GM19193 (cell line): ENCODE results near the gene IRX3.

ENCODE experiments used
- POLR2A ChIP-seq: IDR thresholded peaks from 4 replicates; pipeline ENCODE4 v1.6.1; 2011; ENCODE audit not compliant: insufficient read depth, insufficient read length; ENCODE audit errors: extremely low read depth

The IRX3 gene

GRCh38 chr16:54285414-54286089 is 1.0 kb downstream of the IRX3 start:
- no peak for TF ChIP-seq POLR2A

- TF ChIP-seq POLR2A, result no peak
These were observed 1.6 kb downstream of the IRX3 start for GRCh38 chr16:54284931-54285413.

GRCh38 chr16:54284319-54284930 is 2.2 kb downstream of the IRX3 start:
- no peak for TF ChIP-seq POLR2A

GRCh38 chr16:54283725-54284318 is 2.8 kb downstream of the IRX3 start:
- TF ChIP-seq POLR2A, result no peak

DNA sequence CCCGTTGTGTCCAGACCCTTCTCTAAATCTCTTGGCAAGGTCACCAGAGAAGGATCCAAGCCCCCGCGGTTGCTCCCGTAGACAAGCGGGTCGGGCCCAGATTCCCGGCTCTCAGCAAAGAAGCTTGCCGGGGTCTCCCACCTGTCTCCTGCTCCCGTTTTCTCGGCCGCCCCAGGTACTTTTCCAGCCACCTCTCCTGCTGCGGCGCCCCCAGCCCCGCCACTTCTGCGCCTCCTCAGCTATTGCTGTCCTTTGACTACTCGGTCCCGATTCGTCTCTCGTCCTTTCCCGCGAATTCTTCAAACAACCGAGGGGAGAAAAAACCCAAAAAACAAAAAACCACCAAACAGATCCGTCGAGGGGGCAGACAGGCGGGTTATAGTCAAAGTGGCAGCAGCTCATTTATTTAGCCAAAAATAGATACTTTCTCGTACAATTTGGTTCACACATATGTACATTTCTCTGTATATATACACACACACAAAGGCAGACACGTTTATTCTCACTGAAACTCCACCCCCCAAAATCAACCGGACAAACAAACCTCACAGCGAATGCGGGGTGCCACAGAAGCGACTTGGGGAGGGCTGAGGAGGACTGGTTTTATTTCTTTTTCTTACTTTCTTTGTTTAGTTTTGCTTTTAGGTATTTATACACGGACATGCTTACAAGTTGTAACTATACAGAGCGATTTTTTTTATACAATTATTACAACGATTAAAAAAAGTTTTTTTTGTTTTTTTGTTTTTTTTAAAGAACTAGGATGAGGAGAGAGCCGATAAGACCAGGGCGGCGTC is 3.5 kb downstream of the IRX3 start:
- no peak for TF ChIP-seq POLR2A

DNA sequence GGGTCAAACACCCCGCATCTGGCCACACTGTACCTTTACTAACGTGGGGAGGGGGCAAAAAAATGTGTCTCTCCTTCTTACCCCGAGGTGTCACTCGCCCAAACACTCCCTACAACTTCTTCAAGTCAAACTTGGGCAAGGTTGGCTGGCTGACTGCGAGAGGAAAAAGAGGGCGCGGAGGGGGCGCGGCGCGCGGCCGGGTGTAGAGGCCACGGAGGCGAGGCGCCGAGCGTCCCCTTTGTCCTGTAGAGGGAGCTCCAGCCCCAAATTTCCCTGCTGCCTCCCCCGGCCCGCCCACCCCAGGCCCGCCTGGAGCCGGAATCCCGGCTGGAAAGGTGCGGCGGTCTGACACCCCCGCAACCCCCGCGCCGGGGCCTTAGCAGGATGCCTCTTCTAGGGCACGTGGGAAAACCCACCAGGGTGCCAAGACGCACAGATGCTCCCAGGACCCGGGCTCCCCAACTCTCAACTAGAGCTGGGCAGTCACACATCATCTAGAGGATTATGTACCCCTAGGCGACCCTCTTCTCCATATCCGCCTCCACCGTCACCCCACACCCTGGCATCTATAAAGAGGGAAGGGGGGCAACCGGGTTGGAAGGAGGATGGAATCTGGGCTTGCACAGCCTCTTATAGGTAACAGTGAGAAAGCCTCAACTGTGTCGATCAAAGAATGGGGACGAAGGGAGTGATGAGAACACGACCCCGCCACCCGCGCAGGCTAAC is 4.2 kb downstream of the IRX3 start:
- TF ChIP-seq POLR2A, result no peak

- TF ChIP-seq POLR2A, result no peak
These were observed 4.9 kb downstream of the IRX3 start for GRCh38 chr16:54281535-54282201.

GRCh38 chr16:54280751-54281150 is 5.8 kb downstream of the IRX3 start:
- no peak for TF ChIP-seq POLR2A

DNA sequence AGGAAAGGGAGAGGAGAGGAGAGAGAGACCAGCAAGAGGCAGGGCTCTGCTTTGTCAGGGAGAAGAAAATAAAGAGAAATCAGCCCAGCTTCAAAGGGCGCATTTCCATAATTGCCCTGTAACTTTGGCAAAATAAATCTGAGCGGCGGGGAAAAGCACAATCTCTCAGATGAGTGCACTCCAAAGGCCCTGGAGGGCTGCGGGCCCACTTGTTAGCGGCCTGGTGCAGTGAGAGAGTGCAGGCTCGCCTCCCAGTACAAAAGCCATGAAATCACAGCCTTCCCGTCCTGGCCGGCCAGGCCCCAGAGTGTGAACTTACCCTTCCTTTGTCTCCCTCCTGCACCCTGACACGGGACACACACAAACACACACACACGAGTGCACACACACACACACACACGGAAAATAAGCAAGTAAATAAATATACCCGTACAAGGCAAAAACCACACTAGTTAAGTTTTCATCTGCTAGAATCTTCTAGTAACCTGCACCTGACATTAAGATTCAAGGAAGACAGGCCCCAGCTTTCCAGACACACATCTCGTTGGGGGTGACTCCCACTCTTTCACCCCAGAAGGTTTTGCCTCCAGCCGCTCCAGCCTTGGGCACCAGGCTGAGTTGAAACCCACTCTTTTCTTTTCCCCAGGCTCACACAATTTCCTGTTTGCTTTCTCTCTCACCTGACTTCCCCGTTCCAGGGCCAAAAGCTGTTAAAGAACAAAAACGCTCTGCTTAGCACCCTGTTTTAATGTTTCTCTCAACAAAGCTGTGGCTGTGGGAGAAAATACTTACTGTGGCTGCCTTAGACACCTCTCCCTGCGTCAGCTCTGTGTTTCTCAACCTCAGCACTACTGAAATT is 8.5 kb downstream of the IRX3 start:
- no peak for TF ChIP-seq POLR2A

- TF ChIP-seq POLR2A, result no peak
These were observed 10.6 kb downstream of the IRX3 start for GRCh38 chr16:54275956-54276355.

DNA sequence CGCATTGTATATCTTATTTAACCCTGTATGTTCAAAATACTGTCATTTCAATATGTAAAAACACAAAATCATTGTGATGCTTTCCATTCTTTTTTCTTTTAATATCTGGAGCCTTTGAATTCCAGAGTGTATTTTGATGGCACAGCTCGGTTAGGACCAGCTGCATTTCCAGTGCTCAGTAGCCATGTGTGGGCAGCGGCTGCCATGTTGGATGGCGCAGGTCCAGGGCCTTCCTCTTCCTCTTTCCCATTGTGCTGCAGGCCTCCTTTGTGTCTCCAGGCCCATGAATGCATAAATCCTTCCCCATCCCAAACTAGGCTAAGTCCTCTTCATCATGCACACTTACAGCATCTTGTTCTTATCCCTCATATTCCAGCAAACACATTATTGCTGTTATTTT is 13.0 kb downstream of the IRX3 start:
- TF ChIP-seq POLR2A, result no peak

DNA sequence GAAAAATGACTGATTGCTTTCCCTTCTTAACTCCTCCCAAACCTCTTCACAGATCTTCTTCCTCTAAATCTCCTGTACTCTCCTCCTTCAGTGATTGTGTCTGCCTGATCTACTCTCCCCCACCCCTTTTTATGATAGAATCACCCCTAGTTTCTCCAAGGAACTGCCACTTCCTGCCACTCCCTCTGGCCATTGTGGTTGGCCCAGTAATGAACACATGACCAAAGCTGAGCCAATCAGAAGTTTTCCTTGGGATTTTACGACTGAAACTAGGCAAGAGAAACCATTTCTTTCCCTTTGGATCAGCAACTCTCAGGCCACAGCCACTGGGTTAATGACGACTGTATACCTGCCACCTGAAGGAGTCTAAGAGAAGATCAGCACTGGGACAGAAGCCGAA is 15.9 kb downstream of the IRX3 start:
- no peak for TF ChIP-seq POLR2A

GRCh38 chr16:54269461-54269860 is 17.1 kb downstream of the IRX3 start:
- no peak for TF ChIP-seq POLR2A

DNA sequence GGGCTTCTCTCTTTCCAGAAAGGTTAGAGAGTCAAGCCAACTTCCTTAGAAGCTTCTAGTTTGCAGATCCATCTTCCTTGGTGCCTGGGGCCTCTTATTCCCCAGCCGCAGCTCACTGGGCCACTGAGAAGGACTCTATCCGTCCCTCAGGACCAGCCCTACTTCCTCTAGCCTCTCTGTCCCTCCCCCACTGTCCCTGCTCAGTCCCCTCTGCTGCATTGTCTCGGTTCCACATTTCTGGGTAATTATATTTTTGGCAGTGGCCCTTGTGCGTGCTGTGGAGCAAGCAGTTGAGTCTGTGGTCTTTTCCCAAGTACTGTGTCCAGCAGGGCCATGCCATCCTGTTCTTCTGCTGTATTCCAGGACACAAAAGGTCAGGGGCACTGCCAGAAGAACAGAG is 17.8 kb downstream of the IRX3 start:
- TF ChIP-seq POLR2A, result no peak

GRCh38 chr16:54268340-54268739 is 18.2 kb downstream of the IRX3 start:
- no peak for TF ChIP-seq POLR2A
